GM18861 (cell line): ENCODE measurements around the gene SNHG17.
"Not testable (repeated sequence)": the region's sequence is repeated elsewhere in the genome, so short reads cannot be mapped to it uniquely, and the experiment has no call there.

Experiments used
- ATAC-seq: cut with Tn5 transposase; IDR thresholded peaks from one replicate; pipeline ENCODE4 v1.9.1; 2021; ENCODE audit not compliant: unreplicated experiment

The SNHG17 gene

GRCh38 chr20:38421915-38422314 is 13.2 kb downstream of the SNHG17 start:
- no peak for ATAC-seq

- ATAC-seq = no peak
Measured at GRCh38 chr20:38420388-38421085, 14.6 kb downstream of the SNHG17 start.

- no peak for ATAC-seq
Measured at GRCh38 chr20:38418509-38419204, 16.5 kb downstream of the SNHG17 start.

GRCh38 chr20:38414769-38415450 is 20.2 kb downstream of the SNHG17 start:
- ATAC-seq = no peak

- no peak for ATAC-seq
Measured at GRCh38 chr20:38412877-38413577, 22.1 kb downstream of the SNHG17 start.

GRCh38 chr20:38407822-38408221 is 27.3 kb downstream of the SNHG17 start:
- ATAC-seq = not testable (repeated sequence)

GRCh38 chr20:38407321-38407720 is 27.8 kb downstream of the SNHG17 start:
- ATAC-seq = no peak

GRCh38 chr20:38406476-38406875 is 28.7 kb downstream of the SNHG17 start:
- ATAC-seq = no peak

- ATAC-seq = no peak
Measured at GRCh38 chr20:38405132-38405531, 30.0 kb downstream of the SNHG17 start.

- no peak for ATAC-seq
Measured at GRCh38 chr20:38404016-38404415, 31.1 kb downstream of the SNHG17 start.

GRCh38 chr20:38402816-38403215 is 32.3 kb downstream of the SNHG17 start:
- ATAC-seq = no peak

GRCh38 chr20:38402089-38402488 is 33.0 kb downstream of the SNHG17 start:
- ATAC-seq = no peak

- ATAC-seq = not testable (repeated sequence)
Measured at GRCh38 chr20:38395751-38396395, 39.3 kb downstream of the SNHG17 start.

- ATAC-seq = no peak
Measured at GRCh38 chr20:38395165-38395564, 40.0 kb downstream of the SNHG17 start.

GRCh38 chr20:38393259-38393658 is 41.9 kb downstream of the SNHG17 start:
- no peak for ATAC-seq

- ATAC-seq = no peak
Measured at GRCh38 chr20:38392356-38392755, 42.8 kb downstream of the SNHG17 start.

- ATAC-seq = no peak
Measured at GRCh38 chr20:38387953-38388352, 47.2 kb downstream of the SNHG17 start.

GRCh38 chr20:38386851-38387250 is 48.3 kb downstream of the SNHG17 start:
- no peak for ATAC-seq

GRCh38 chr20:38386004-38386403 is 49.1 kb downstream of the SNHG17 start:
- no peak for ATAC-seq

GRCh38 chr20:38383147-38383546 is 52.0 kb downstream of the SNHG17 start:
- ATAC-seq = no peak

GRCh38 chr20:38377838-38378237 is 57.3 kb downstream of the SNHG17 start:
- ATAC-seq = not testable (repeated sequence)
